OCI-LY7 (cell line): ENCODE results near the gene CDCA4.

ENCODE experiments used
- EZH2phosphoT487 ChIP-seq: fragments of 200-600 bp; sonication (generic); IDR thresholded peaks from 2 replicates; pipeline ENCODE4 v1.6.1; 2018; ENCODE audit warnings: low read depth, borderline replicate concordance, mild to moderate bottlenecking, mixed run types, antibody characterized with exemption, low read length, moderate library complexity, mixed read lengths
- TF ChIP-seq, protein P1 (sequence below): fragments of 200-600 bp; sonication (generic); conservative IDR thresholded peaks from 2 replicates; pipeline ENCODE4 v1.5.1; 2014; ENCODE audit warnings: mild to moderate bottlenecking, antibody characterized with exemption, low read length, moderate library complexity, mixed read lengths

DNA sequence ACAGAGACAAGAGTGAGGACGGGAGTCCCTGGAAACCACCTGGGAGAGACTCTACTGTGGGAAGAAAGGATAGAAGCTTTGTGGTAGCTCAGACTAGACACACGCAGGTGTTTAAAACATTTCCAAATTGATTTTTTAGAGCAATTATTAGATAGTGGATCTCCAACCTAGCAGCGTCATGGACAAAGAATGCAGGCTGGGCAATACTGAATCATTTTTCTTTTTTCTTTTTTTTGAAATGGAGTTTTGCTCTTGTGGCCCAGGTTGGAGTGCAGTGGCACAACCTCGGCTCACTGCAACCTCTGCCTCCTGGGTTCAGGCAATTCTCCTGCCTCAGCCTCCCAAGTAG is 31.2 kb upstream of the CDCA4 start:
- no peak for TF ChIP-seq EZH2phosphoT487
- TF ChIP-seq, protein P1, sequence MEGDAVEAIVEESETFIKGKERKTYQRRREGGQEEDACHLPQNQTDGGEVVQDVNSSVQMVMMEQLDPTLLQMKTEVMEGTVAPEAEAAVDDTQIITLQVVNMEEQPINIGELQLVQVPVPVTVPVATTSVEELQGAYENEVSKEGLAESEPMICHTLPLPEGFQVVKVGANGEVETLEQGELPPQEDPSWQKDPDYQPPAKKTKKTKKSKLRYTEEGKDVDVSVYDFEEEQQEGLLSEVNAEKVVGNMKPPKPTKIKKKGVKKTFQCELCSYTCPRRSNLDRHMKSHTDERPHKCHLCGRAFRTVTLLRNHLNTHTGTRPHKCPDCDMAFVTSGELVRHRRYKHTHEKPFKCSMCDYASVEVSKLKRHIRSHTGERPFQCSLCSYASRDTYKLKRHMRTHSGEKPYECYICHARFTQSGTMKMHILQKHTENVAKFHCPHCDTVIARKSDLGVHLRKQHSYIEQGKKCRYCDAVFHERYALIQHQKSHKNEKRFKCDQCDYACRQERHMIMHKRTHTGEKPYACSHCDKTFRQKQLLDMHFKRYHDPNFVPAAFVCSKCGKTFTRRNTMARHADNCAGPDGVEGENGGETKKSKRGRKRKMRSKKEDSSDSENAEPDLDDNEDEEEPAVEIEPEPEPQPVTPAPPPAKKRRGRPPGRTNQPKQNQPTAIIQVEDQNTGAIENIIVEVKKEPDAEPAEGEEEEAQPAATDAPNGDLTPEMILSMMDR, result no peak
